ENCODE results near the gene EPHB1. TPM values are rescaled to one million over a fixed set of nuclear protein-coding genes. Genes with fewer than 3 reads are reported as not detected.

EPHB1 gene
- polyA plus RNA-seq, 4 donors: 4.4 to 5.9 (median 5.7) TPM

DNA sequence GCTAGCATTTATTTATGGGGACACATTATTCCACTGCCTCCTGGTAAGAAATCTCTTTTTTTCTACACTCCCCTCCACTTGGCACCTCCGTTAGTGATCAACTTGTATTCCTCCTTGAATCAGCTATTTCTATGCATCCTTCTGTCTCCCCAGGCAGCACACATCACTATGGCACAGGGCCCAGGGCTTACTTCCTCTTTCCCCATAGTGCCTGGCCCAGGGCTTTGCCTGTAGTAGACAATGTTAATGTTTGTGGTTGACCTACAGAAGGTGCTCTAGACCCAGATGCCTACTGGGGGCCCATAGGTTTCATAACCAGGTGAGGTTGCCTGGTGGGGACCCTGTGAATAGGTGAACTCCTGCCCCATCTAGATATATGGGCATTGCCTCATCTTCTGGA is 44.9 kb downstream of the EPHB1 start:
- no peak for DNase-seq (ENCODE audit: low read depth in 4 of 4, low spot score in 2 of 4)

DNA sequence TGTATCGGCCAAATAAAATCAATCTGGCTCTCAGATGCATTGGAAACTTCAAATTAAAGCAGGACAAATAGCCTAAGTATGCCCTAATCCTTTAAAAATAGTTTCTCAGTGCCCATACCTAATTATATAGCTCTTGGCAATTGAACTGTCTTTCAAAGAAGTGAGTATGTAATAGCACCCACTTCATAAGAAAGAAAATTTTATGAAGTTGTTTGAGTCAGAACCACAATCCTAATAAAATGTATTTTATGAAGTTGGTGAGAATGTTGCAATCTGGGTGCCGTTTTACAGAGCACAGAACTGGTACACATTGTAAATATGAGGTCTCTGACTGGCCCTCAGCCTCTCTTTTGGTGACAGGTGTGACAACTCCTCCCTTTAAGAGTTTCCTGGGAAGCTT is 45.4 kb downstream of the EPHB1 start:
- DNase-seq (ENCODE audit: low read depth in 4 of 4, low spot score in 2 of 4): no peak

DNA sequence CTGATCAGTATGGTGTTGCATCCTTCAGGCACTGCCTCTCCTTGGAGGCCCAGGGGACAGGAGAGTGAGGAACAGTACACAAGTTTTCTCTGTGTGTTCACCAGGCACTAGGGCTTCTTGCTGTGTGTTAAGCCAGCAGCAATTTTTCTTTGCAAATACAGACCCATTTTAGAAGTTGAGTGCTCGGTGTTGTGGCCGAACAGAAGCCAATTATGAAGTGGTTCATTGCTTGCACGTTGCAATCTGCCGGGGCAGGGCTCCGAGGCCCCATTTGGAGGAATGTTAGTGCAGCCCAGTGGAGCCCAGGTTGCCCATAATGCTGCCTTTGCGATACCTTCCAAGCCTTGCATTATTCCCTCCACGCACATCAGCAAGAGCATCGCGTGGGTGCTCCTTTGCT is 51.0 kb downstream of the EPHB1 start:
- DNase-seq (ENCODE audit: low read depth in 4 of 4, low spot score in 2 of 4): no peak

DNA sequence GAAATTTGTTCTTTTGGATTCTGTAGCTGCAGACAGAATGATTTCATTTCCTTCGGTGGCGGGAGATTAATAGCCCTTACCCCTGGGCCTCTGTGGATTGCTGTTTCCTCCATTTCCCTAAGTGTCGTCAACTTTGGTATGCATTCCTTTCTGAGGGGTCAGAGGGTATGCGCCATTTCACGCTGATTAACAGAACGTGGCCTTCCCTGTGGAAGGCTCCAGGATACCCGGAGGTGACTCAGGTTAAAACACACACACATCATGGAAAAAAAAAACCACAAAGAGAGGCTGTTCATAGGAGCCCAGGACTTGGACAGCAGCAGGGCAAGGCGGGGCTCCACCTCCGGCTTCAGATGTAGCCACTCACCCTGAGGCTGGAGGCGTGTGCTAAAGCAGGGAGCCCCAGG is 51.9 kb downstream of the EPHB1 start:
- DNase-seq (ENCODE audit: low read depth in 4 of 4, low spot score in 2 of 4): peak in 2 of 4 donors; percentile 29 to 41

DNA sequence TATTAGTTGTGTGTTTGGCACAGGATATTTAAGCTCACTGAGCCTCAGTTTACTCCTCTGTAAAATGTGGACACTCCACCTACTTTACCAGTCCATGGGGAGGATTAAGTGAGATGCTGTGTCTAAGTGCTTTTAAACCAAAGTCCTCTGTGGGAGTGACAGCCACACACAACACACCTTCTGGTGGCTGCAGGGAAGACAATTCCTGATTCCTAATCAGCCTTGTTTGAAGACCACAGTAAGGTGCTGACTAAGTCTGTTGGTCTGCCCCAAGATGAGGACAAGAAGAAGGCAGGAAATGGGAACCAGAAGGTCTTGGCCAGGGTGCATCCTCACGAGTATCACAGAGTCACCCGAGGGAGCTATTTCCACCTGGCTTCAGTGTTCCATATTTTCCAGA is 52.3 kb downstream of the EPHB1 start:
- no peak for DNase-seq (ENCODE audit: low read depth in 4 of 4, low spot score in 2 of 4)

DNA sequence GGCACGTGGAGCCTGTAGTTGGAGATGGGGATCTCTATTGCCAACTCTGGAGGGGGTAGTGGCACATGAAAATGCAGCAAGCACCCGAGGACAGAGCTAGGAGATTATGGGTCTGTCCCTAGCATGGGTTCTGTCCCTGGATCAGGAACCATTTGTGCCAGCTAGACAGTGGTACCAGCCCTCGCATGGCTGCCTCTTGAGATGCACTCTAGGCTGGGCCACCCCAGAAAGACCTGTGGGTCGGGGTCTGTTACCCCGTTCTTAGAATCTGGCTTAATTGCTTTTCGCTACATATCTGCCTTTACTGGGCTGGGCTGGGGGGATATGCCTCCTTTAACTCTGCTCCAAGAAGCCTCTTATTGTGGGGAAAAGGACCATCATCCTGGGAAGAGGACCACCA is 54.5 kb downstream of the EPHB1 start:
- DNase-seq (ENCODE audit: low read depth in 4 of 4, low spot score in 2 of 4): no peak

DNA sequence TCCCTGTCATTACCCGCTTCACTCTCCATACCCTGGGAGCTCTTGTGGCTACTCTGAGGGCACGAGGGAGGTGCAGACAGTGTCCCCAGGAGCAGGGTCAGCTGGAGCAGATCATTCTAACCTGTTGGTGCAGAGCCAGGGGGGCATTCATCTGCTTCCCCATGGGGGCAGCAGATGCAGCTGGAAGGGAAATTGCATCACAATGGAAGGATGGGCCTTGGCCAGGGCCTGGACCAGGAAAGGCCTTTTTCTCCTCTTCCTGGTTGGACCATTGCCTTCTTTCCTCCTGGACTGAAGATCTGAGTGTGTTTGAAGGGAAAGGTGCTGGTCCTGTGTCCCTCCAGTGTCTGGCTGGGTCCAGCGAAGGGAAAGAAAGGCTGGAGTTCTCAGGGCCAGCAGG is 55.7 kb downstream of the EPHB1 start:
- no peak for DNase-seq (ENCODE audit: low read depth in 4 of 4, low spot score in 2 of 4)

DNA sequence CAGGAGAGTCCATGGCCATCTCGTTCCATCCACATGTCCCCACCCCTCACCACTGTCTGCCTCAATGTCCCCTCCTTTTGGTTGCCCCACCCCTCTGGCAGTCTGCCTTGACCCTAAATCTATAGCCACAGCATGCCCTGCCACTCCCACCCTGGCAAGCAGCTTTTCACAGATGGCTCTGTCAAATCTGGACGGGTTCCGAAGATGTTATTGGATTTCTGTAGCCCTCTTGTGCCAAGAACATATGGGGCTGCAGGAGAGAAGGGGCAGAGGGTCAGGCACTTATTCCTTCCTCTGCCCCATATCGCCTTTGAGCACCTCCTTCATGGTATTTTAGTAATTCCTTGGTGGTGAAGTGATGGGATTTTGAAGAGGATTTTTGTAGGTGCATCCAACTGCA is 57.1 kb downstream of the EPHB1 start:
- DNase-seq (ENCODE audit: low read depth in 4 of 4, low spot score in 2 of 4): no peak

DNA sequence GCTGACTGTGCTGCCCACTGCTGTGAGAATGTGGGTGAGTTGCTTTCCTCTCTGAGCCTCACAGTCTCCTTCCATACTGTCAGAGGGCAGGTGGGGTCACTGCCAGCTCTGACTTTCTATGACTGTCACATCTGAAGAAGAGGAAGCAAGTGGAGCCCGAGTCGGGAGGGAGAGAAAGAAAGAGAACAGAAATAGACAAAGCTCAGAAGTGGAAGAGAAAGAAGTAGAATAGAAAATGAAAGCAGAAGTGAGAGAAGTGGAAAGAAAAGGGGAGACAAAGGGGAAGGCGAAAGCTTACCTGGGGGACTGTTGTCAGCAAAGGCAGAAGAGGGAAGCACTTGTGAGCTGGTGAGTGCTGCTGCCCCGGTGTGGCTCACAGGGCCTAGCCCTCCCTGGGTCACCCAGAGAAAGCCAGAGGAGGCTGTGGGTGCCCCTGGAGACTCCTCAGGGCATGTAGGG is 57.9 kb downstream of the EPHB1 start:
- DNase-seq (ENCODE audit: low read depth in 4 of 4, low spot score in 2 of 4): no peak

DNA sequence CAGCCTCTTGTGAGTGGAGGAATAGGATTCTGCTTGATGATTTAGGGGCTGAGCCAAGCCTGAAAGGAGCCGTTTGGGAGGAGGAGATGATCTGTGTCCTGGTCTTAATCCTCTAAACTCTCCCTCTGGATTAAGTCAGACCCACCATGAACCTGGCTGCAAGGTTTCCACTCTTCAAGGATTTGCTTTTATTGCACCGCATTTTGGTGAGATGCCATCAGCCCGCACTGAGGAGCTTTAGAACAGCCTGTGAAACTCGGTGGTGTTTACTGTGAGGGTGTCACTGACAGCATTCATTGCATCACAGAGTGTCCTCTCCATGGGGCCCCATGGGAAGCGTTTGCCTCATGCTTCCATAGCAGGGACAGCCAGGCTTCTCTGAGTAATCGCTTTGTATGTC is 59.2 kb downstream of the EPHB1 start:
- no peak for DNase-seq (ENCODE audit: low read depth in 4 of 4, low spot score in 2 of 4)

DNA sequence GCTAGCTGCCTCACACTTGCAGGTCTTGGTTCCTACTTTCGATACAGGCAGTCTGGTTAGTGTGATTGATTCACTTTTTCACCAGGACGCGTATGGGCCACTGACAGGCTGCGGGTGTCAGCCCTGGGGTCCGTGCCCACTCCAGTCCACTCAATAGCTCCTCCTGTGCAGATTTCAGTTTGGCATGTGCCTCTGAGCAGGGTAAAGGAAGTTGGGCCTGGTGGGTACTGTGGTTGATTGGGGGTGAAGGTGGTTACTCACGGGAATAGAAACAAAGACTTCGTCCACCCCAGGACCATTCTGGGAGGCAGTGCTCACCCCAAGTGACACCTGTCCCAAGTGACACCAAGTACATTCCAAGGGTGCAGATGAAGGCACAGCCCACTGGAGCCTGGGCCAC is 62.3 kb downstream of the EPHB1 start:
- DNase-seq (ENCODE audit: low read depth in 4 of 4, low spot score in 2 of 4): no peak

DNA sequence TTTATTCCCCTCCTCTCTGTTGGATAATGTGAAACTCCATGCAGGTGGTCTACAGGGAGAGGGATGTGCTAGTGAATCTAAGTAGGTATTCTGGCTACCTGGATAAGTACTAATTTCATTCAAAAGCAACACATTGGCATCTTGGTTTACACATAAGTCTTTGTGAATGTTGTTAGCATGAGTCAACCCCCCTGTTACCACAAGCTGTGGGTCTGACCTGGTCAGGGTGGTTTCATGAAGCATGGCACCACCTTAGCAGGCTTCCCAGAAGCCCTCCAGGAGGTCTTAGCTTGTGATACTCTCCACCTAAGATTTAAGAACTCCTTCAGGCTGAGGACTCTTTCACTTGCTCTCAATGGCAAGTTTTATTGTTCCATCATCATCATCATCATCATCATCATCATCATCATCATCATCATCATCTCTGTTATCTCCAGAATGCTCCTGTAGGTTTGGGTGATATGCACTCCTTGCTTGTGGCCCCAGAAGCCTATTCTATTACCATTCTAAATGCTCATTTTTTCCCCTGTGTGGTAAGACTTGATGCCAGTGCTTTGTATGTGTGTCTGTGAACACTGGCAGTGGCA is 62.8 kb downstream of the EPHB1 start:
- no peak for DNase-seq (ENCODE audit: low read depth in 4 of 4, low spot score in 2 of 4)

DNA sequence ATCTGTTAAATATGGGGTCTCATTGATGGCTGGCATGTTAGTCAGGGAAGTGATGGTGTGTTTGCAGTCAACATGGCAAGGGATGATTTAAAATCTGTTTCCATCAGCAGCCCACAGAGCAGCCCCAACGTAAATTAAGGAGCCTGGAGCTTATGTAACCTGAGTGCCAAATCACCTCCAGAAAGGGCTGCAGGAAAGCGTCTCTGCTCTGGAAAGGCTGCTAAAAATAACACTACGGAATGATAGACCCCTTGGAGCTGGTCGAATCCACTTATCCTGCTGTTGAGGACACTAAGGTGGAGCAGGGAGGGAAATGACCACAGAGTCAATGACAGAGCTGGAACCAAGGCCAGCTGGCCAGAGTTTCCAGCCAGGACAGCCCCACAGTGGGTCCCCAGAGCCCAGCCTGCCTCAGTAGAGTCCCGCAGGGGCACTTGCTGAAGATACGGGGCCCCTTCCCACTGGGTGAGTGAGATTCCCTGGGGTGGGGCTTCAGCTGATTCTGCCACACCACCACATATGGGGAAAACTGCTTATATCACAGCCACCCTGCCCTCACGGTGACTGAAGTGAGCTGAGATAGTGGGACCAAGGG is 63.5 kb downstream of the EPHB1 start:
- DNase-seq (ENCODE audit: low read depth in 4 of 4, low spot score in 2 of 4): no peak

DNA sequence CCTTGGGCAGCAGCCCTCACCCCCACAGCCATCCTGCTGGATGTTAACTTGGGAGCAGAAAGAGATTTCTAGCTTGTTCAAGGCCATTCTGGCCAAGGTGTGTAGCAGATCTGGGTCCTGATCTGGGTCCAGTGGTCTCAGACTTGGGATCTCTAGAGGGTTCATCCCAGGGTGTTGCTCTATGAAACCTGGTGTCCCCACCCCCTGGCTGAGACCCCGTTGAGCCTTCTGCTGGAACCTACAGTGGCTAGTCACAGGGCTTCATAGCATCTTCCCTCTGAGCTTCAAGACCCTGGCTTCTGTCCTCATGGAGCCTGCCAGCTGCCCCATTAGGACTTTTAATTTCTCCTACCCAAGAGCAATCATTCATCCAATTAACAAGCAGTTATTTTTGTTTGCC is 64.3 kb downstream of the EPHB1 start:
- no peak for DNase-seq (ENCODE audit: low read depth in 4 of 4, low spot score in 2 of 4)

DNA sequence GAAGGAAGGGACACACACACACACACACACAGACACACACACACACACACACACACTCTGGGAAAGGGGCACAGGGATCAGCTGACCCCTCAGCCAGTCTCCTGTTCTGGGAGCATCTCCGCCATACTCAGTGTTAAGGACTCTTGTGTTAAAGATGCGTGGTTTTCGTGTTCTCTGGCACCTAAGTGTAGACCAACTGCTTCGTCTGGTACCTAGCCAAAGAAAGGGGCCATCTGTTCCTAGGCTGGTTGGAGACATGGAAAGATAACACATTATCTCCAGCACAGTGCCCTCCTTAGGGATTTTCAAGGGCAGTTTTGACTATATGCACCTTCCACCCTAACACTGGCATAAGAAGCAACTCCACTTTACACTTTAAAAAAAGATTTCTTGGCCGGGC is 65.1 kb downstream of the EPHB1 start:
- no peak for DNase-seq (ENCODE audit: low read depth in 4 of 4, low spot score in 2 of 4)

DNA sequence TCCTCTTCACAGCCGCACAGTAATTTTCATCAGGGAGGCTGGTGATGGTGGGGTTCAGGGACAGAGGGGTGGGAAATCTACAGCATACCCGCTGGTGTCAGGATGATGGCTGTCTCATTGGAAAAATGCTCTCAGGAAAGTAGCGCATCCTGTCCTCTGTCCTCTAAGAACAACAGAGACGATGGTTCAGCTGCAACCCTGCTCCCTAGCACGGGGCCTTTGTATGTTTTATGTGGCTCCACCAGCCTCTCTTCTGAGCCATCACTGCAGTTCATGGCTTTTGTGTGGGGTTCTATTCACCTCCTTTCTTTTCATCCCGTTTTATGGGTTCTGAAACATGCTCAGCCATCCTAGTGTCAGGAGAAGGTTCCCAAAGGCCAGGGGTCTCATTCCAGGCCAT is 68.9 kb downstream of the EPHB1 start:
- no peak for DNase-seq (ENCODE audit: low read depth in 4 of 4, low spot score in 2 of 4)

DNA sequence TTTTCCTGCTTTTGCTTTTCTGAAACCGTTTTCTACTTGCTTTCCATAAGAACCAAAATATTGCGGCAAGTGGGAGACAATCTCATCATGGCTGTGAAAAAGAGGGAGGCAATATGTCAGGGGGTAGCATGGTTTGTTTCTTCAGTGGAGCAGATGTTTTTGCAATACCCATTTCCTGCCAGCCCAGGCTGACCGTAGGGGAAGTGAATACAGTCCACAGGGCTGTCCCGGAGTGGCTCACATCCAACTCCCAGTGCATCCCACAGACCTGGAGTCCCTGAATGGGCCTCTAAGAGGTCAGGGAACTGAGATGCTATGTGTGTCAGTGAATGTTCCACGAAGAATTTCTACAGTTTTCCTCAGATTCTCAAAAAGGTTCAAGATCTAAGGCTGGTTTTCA is 69.6 kb downstream of the EPHB1 start:
- DNase-seq (ENCODE audit: low read depth in 4 of 4, low spot score in 2 of 4): no peak

DNA sequence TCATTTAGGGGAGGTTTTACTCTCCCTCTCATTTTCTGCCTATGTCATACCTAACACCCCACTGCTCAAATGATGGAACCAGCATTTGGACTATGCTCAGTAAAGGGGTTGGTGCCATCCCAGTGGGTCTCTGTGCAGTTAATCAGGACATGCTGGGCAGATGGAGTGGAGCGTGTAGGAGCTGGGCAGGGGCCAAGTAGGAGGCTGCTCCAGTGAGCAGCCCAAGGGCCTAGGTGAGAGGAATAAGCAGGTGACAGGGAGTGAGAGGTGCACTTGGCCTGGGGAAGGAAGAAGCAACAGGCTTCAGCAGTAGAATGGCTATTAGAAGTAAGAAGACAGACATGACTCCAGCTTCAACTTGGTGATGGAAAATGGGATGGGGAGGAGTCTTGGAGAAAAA is 72.2 kb downstream of the EPHB1 start:
- DNase-seq (ENCODE audit: low read depth in 4 of 4, low spot score in 2 of 4): no peak

DNA sequence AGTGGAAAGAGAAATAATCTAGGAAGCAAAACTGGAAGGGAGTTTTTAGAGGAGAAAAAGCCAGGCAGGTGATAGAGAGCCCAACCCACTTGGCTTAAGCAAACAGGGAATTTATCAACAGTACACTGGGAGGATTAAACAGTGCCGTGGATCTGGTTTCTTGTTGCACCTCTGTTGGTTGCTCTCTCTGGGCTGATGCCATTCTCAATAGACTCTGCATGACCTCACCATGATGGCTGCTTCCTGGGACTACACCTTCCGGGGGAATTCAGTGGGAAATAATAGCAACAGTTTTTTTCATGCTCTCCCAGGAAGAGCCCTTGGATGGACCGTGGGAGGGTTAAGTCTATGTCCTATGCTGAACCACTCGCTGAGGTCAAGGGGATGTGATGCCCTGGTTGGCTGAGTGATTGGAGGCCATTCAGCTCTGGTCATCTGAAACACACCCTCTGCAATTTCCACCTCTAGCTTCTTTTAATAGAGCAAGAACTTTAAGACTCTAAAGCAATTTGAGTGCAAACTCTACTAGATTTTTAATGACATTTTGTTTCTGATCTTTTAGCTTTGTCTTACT is 74.2 kb downstream of the EPHB1 start:
- no peak for DNase-seq (ENCODE audit: low read depth in 4 of 4, low spot score in 2 of 4)

DNA sequence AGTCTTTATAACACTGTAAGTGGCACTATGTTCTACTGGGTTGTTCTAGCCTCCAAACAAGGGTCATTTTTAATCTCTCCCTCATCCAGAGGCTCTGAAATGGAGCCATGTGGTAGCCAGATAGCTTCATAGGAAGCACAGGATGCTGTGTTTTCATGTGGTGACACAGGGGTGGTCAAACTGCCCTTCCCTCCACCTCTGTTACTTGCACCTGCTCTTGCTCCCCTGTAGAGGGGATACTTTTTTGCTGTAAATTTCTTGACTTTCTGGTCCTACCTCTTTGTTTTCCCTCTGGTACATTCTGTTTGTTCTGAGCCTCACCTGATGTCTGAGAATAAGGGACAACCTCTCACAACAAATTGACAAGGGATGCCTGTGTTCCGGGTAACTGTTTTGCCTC is 76.8 kb downstream of the EPHB1 start:
- DNase-seq (ENCODE audit: low read depth in 4 of 4, low spot score in 2 of 4): no peak

DNA sequence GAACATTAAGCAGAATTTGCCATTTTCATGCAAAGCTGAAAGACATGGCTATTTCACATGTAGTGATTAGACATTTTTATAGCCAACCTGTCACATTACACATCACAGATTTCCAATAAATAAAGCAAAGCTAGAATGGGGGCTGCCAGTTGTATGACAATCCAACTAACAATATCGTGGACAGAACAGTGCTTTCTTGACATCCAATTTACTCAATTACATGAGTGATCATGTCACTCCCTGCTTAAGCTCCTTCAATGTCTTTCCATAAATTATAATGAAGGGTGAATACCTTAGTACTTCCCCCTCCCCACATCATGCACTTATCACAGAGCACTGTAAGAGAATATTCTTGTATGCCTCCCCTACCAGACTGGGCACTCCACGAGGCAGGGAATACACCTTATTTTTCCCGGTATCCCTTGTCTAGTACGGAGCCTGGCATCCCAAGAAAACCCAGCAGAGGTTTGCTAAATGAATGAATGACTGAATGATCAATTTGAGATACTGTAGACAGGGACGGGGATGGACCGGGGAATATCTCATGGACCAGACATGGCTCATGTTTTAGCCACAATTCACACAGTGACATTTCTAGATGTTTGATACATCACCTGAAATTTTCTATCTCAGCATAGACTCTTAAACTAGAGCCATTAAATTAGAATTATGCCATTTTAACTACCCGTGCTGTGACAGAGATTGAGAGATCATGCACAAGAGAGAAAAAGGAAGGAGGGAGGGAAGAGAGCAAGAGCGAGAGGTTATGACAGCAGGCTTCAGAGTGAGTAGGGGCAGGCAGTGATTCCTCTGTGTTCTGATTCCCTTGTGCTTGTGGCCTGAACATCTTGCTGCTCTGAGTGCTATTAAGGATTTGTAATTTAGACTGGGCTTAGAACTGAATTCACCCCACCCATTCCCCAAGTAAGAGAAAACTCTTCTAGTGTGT is 77.7 kb downstream of the EPHB1 start:
- DNase-seq (ENCODE audit: low read depth in 4 of 4, low spot score in 2 of 4): no peak

All from left renal cortex interstitium (tissue), 4 donors.